ENCODE measurements around the gene FSTL4. TPM values are rescaled to one million over a fixed set of nuclear protein-coding genes. Genes with fewer than 3 reads are reported as not detected.

Gene FSTL4
- polyA plus RNA-seq, 3 donors, result not detected

DNA sequence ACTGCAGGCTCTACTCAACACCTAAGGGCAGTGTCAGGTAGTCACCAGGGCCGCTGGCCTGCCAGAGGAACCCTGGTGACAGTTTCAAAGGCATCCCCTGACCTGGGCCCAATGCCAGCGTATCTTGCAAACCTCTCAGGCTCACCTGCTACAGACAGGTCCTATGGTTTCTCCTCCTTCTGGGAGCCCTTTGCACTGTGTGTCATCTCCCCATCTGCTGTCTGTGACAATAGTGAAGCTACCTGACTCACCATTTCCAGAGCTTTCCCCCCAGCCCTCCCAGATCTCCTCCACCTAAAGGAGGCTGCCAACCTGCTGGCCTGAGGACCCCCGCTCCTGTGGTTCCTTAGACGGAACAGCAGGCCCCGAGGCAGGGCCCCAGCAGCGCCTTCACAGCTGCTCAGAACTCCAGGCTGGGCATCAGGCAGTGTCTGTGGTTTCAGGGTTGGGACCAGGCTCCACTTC, 203.1 kb downstream of the FSTL4 start:
- Histone ChIP-seq H3K9ac (ENCODE audit: insufficient read depth, low read length, poor library complexity, severe bottlenecking) (no peak overlapping the region), H3K4me3 (replicated peaks in 1 of 3; ENCODE audit: low read depth in 2 of 3, low read length in 3 of 3) (no peak overlapping the region), H3K36me3 (replicated peaks in 1 of 2; ENCODE audit: control insufficient read depth in 1 of 2, insufficient read depth in 2 of 2, low read length in 2 of 2) (no peaks in the 10 kb centered on the region), H3K4me1 (ENCODE audit: control insufficient read depth in 1 of 2, insufficient read depth in 2 of 2, low read length in 2 of 2) (no peaks in the 10 kb centered on the region), H3K27me3 (ENCODE audit: control insufficient read depth in 2 of 2, insufficient read depth in 2 of 2, low read length in 2 of 2) (peaks cover 4 to 6% of the 10 kb centered on the region in 2 donors), H2AFZ (ENCODE audit: insufficient read depth, low read depth, low read length, poor library complexity, severe bottlenecking) (no peak overlapping the region), H3K4me2 (replicated peaks; ENCODE audit: extremely low read depth, low read length, poor library complexity, severe bottlenecking) (no peak overlapping the region), H3K9me3 (replicated peaks in 1 of 2; ENCODE audit: control insufficient read depth in 1 of 2, insufficient read depth in 1 of 2, low read length in 2 of 2) (no peaks in the 10 kb centered on the region), H3K27ac (ENCODE audit: low read depth in 1 of 2, low read length in 2 of 2) (no peak overlapping the region), H4K20me1 (ENCODE audit: insufficient read depth, low read length) (no peaks in the 10 kb centered on the region), H3K79me2 (ENCODE audit: insufficient read depth, low read length) (no peaks in the 10 kb centered on the region)
- WGBS (ENCODE audit: insufficient coverage), result 84% methylated on average over 5 of the region's 6 CpGs
- intact Hi-C loops (cut with micrococcal nuclease), result no loop called here
- TF ChIP-seq, protein P1, sequence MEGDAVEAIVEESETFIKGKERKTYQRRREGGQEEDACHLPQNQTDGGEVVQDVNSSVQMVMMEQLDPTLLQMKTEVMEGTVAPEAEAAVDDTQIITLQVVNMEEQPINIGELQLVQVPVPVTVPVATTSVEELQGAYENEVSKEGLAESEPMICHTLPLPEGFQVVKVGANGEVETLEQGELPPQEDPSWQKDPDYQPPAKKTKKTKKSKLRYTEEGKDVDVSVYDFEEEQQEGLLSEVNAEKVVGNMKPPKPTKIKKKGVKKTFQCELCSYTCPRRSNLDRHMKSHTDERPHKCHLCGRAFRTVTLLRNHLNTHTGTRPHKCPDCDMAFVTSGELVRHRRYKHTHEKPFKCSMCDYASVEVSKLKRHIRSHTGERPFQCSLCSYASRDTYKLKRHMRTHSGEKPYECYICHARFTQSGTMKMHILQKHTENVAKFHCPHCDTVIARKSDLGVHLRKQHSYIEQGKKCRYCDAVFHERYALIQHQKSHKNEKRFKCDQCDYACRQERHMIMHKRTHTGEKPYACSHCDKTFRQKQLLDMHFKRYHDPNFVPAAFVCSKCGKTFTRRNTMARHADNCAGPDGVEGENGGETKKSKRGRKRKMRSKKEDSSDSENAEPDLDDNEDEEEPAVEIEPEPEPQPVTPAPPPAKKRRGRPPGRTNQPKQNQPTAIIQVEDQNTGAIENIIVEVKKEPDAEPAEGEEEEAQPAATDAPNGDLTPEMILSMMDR (IDR thresholded peaks at IDR 0.05), result no peak
- Mint-ChIP-seq H3K27ac (peak overlapping the region in 1 of 7 donors; percentile 28), H3K27me3 (ENCODE audit: low read depth in 3 of 3) (peaks cover 7 to 21% (median 10%) of the 10 kb centered on the region in 3 donors), H3K36me3 (no peaks in the 10 kb centered on the region), H3K9me3 (peaks cover 0 to 2% (median 0%) of the 10 kb centered on the region in 7 donors), H3K4me1 (no peaks in the 10 kb centered on the region), H3K4me3 (no peak overlapping the region)
- DNase-seq, result no peak

DNA sequence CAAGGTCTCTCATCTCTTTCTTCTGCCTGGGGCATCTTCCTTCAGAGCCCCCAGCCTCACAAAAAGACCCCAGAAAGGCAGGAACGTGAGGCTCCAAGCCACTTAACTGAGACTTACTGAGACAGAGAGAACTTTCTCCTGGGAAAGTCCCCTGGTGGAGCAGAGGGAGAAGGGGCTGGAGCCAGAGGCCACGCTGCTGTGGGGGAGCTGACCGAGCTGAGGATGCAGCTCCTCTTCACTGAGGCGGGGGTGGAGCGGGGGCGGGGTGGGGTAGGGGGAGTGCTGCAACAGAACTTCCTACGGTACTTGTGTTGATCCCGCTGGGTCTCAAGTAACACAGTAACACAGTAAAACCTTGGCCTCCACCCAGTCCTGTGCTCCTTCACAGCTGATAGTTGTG, 204.0 kb downstream of the FSTL4 start:
- no peaks in the 10 kb centered on the region for H3K36me3 Mint-ChIP-seq
- no peak overlapping the region for H3K4me2 ChIP-seq (replicated peaks; ENCODE audit: extremely low read depth, low read length, poor library complexity, severe bottlenecking)
- no peaks in the 10 kb centered on the region for H3K4me1 Mint-ChIP-seq
- no peak overlapping the region for H3K4me3 ChIP-seq (replicated peaks in 1 of 3; ENCODE audit: low read depth in 2 of 3, low read length in 3 of 3)
- H3K27me3 ChIP-seq (ENCODE audit: control insufficient read depth in 2 of 2, insufficient read depth in 2 of 2, low read length in 2 of 2), result peaks cover 4% of the 10 kb centered on the region in 2 donors
- peaks cover 4 to 15% (median 10%) of the 10 kb centered on the region in 3 donors for H3K27me3 Mint-ChIP-seq (ENCODE audit: low read depth in 3 of 3)
- intact Hi-C loops (cut with micrococcal nuclease), result no loop called here
- H3K9ac ChIP-seq (ENCODE audit: insufficient read depth, low read length, poor library complexity, severe bottlenecking), result no peak overlapping the region
- no peak for DNase-seq
- WGBS (ENCODE audit: insufficient coverage), result no CpG with 5 or more reads among the region's 8 CpGs
- TF ChIP-seq, protein P1 (IDR thresholded peaks at IDR 0.05), result no peak
- no peaks in the 10 kb centered on the region for H3K9me3 ChIP-seq (replicated peaks in 1 of 2; ENCODE audit: control insufficient read depth in 1 of 2, insufficient read depth in 1 of 2, low read length in 2 of 2)
- H3K36me3 ChIP-seq (replicated peaks in 1 of 2; ENCODE audit: control insufficient read depth in 1 of 2, insufficient read depth in 2 of 2, low read length in 2 of 2), result no peaks in the 10 kb centered on the region
- H3K27ac Mint-ChIP-seq, result peak overlapping the region in 1 of 7 donors; percentile 66
- no peak overlapping the region for H3K4me3 Mint-ChIP-seq
- H3K79me2 ChIP-seq (ENCODE audit: insufficient read depth, low read length), result no peaks in the 10 kb centered on the region
- no peaks in the 10 kb centered on the region for H4K20me1 ChIP-seq (ENCODE audit: insufficient read depth, low read length)
- no peak overlapping the region for H3K27ac ChIP-seq (ENCODE audit: low read depth in 1 of 2, low read length in 2 of 2)
- H2AFZ ChIP-seq (ENCODE audit: insufficient read depth, low read depth, low read length, poor library complexity, severe bottlenecking), result no peak overlapping the region
- H3K9me3 Mint-ChIP-seq, result peaks cover 0 to 2% (median 0%) of the 10 kb centered on the region in 7 donors
- H3K4me1 ChIP-seq (ENCODE audit: control insufficient read depth in 1 of 2, insufficient read depth in 2 of 2, low read length in 2 of 2), result no peaks in the 10 kb centered on the region

All from CD14-positive monocyte (primary cell).